ENCODE data around the gene GALNT13.

Gene GALNT13

GRCh38 chr2:154484338-154485099, 612.8 kb downstream of the GALNT13 start:
- no peak overlapping the region for H3K4me3 ChIP-seq (ENCODE audit: low read length, poor library complexity, severe bottlenecking)
- H3K36me3 ChIP-seq (ENCODE audit: insufficient read depth, low read length), result no peaks in the 10 kb centered on the region
- no peaks in the 10 kb centered on the region for H4K20me1 ChIP-seq (ENCODE audit: insufficient read depth, low read length, poor library complexity, severe bottlenecking)
- H3F3A ChIP-seq (ENCODE audit: low read depth), result no peaks in the 10 kb centered on the region
- TF ChIP-seq CTCF (conservative IDR thresholded peaks at IDR 0.05; ENCODE audit: low read length) (no peak), EZH2phosphoT487 (IDR thresholded peaks at IDR 0.05; ENCODE audit: borderline replicate concordance) (no peak)
- no peaks in the 10 kb centered on the region for H3K79me2 ChIP-seq (ENCODE audit: insufficient read depth, low read length)
- no peaks in the 10 kb centered on the region for H3K9me3 ChIP-seq (ENCODE audit: insufficient read depth, low read depth, low read length)
- no peak overlapping the region for H2AFZ ChIP-seq (ENCODE audit: low read length)
- H3K9ac ChIP-seq (ENCODE audit: low read depth, low read length, poor library complexity, severe bottlenecking), result no peak overlapping the region
- H3K27me3 ChIP-seq (ENCODE audit: insufficient read depth, low read length, poor library complexity, severe bottlenecking), result no peaks in the 10 kb centered on the region
- H3K9me2 ChIP-seq (replicated peaks; ENCODE audit: low read depth, low read length), result no peaks in the 10 kb centered on the region
- H3K4me1 ChIP-seq (ENCODE audit: insufficient read depth, low read length, poor library complexity, severe bottlenecking), result peaks cover 5% of the 10 kb centered on the region
- no peak overlapping the region for H3K4me2 ChIP-seq (ENCODE audit: low read depth, low read length, poor library complexity, severe bottlenecking)

GRCh38 chr2:154488801-154489200, 617.1 kb downstream of the GALNT13 start:
- H3K27me3 ChIP-seq (ENCODE audit: insufficient read depth, low read length, poor library complexity, severe bottlenecking), result no peaks in the 10 kb centered on the region
- H3K4me3 ChIP-seq (ENCODE audit: low read length, poor library complexity, severe bottlenecking), result no peak overlapping the region
- H3K9me3 ChIP-seq (ENCODE audit: insufficient read depth, low read depth, low read length), result no peaks in the 10 kb centered on the region
- H3F3A ChIP-seq (ENCODE audit: low read depth), result no peaks in the 10 kb centered on the region
- no peaks in the 10 kb centered on the region for H3K36me3 ChIP-seq (ENCODE audit: insufficient read depth, low read length)
- H2AFZ ChIP-seq (ENCODE audit: low read length), result no peak overlapping the region
- H4K20me1 ChIP-seq (ENCODE audit: insufficient read depth, low read length, poor library complexity, severe bottlenecking), result no peaks in the 10 kb centered on the region
- TF ChIP-seq CTCF (conservative IDR thresholded peaks at IDR 0.05; ENCODE audit: low read length) (no peak), EZH2phosphoT487 (IDR thresholded peaks at IDR 0.05; ENCODE audit: borderline replicate concordance) (no peak)
- H3K79me2 ChIP-seq (ENCODE audit: insufficient read depth, low read length), result no peaks in the 10 kb centered on the region
- H3K9me2 ChIP-seq (replicated peaks; ENCODE audit: low read depth, low read length), result no peaks in the 10 kb centered on the region
- H3K9ac ChIP-seq (ENCODE audit: low read depth, low read length, poor library complexity, severe bottlenecking), result no peak overlapping the region
- no peaks in the 10 kb centered on the region for H3K4me1 ChIP-seq (ENCODE audit: insufficient read depth, low read length, poor library complexity, severe bottlenecking)
- no peak overlapping the region for H3K4me2 ChIP-seq (ENCODE audit: low read depth, low read length, poor library complexity, severe bottlenecking)

GRCh38 chr2:154489266-154489858, 617.6 kb downstream of the GALNT13 start:
- H3F3A ChIP-seq (ENCODE audit: low read depth), result no peaks in the 10 kb centered on the region
- no peak overlapping the region for H2AFZ ChIP-seq (ENCODE audit: low read length)
- no peaks in the 10 kb centered on the region for H3K4me1 ChIP-seq (ENCODE audit: insufficient read depth, low read length, poor library complexity, severe bottlenecking)
- H4K20me1 ChIP-seq (ENCODE audit: insufficient read depth, low read length, poor library complexity, severe bottlenecking), result no peaks in the 10 kb centered on the region
- H3K79me2 ChIP-seq (ENCODE audit: insufficient read depth, low read length), result no peaks in the 10 kb centered on the region
- no peak overlapping the region for H3K4me2 ChIP-seq (ENCODE audit: low read depth, low read length, poor library complexity, severe bottlenecking)
- no peak overlapping the region for H3K4me3 ChIP-seq (ENCODE audit: low read length, poor library complexity, severe bottlenecking)
- no peaks in the 10 kb centered on the region for H3K9me2 ChIP-seq (replicated peaks; ENCODE audit: low read depth, low read length)
- no peaks in the 10 kb centered on the region for H3K27me3 ChIP-seq (ENCODE audit: insufficient read depth, low read length, poor library complexity, severe bottlenecking)
- H3K36me3 ChIP-seq (ENCODE audit: insufficient read depth, low read length), result no peaks in the 10 kb centered on the region
- H3K9me3 ChIP-seq (ENCODE audit: insufficient read depth, low read depth, low read length), result no peaks in the 10 kb centered on the region
- H3K9ac ChIP-seq (ENCODE audit: low read depth, low read length, poor library complexity, severe bottlenecking), result no peak overlapping the region
- no peak for TF ChIP-seq CTCF (conservative IDR thresholded peaks at IDR 0.05; ENCODE audit: low read length)
